IMR-90 (cell line): Measurements from ENCODE around the gene C3AR1. TPM values are rescaled to one million over a fixed set of nuclear protein-coding genes. Genes with fewer than 3 reads are reported as not detected.

Source experiments
- ATAC-seq: fragments of 200-7000 bp; cut with Tn5 transposase; 2 replicates; pipeline ENCODE4 v1.9.1; 2020; ENCODE audit warnings: low read depth, mild to moderate bottlenecking, moderate library complexity
- BruUV-seq: library from RNA; stranded (reverse); fragments of 400-500 nt; replicated peaks from 2 replicates; lab custom pipeline; 2021; lab: Mats Ljungman, UMichigan
- CTCF ChIA-PET: fragments of 300-600 bp; formaldehyde crosslinking; extraction: SDS; loops from one replicate; lab custom pipeline; 2021; ENCODE audit warnings: antibody characterized with exemption; lab: Yijun Ruan, JAX
- POLR2A ChIA-PET: fragments of 300-600 bp; sonication (Branson Sonifier 250); formaldehyde crosslinking; loops from one replicate; lab custom pipeline; 2022; ENCODE audit warnings: antibody characterized with exemption; ENCODE audit not compliant: unreplicated experiment; lab: Charles Lee
- DNase-seq: peaks from one replicate; pipeline ENCODE4 v3.0.0; 2013
- H2AFZ ChIP-seq: replicated peaks from 2 replicates; pipeline ENCODE3; 2013; ENCODE audit warnings: low read length, mild to moderate bottlenecking; ENCODE audit not compliant: poor library complexity
- H2AK5ac ChIP-seq: 2 replicates; pipeline ENCODE4 v1.6.1; 2013; ENCODE audit warnings: low read depth, low read length, inconsistent platforms
- H2AK9ac ChIP-seq: replicated peaks from 2 replicates; pipeline ENCODE3; 2013; ENCODE audit warnings: mild to moderate bottlenecking, low read depth, low read length, moderate library complexity; ENCODE audit not compliant: poor library complexity
- H2BK120ac ChIP-seq: 2 replicates; pipeline ENCODE4 v1.6.1; 2013; ENCODE audit warnings: low read depth, low read length, inconsistent platforms
- H2BK15ac ChIP-seq: 3 replicates; pipeline ENCODE4 v1.6.1; 2013; ENCODE audit warnings: low read depth, low read length, inconsistent platforms
- H2BK20ac ChIP-seq: 2 replicates; pipeline ENCODE4 v1.6.1; 2013; ENCODE audit warnings: low read depth, mild to moderate bottlenecking, inconsistent platforms, low read length, moderate library complexity
- H2BK5ac ChIP-seq: 2 replicates; pipeline ENCODE4 v1.6.1; 2013; ENCODE audit warnings: mild to moderate bottlenecking, low read depth, low read length, inconsistent platforms; ENCODE audit not compliant: poor library complexity, severe bottlenecking
- H3K14ac ChIP-seq: replicated peaks from 2 replicates; pipeline ENCODE4 v1.6.1; 2013; ENCODE audit warnings: low read depth, low read length, inconsistent platforms
- H3K18ac ChIP-seq: 2 replicates; pipeline ENCODE4 v1.6.1; 2013; ENCODE audit warnings: low read depth, low read length, control low read depth
- H3K23ac ChIP-seq: 2 replicates; pipeline ENCODE4 v1.6.1; 2013; ENCODE audit warnings: low read depth, low read length, inconsistent platforms
- H3K27ac ChIP-seq: 2 replicates; pipeline ENCODE4 v1.5.1; 2013; ENCODE audit warnings: mild to moderate bottlenecking, control low read depth, low read length; ENCODE audit not compliant: insufficient read depth
- H3K27me3 ChIP-seq: 2 replicates; pipeline ENCODE4 v1.6.1; 2013; ENCODE audit warnings: low read length; ENCODE audit not compliant: control insufficient read depth, insufficient read depth
- H3K36me3 ChIP-seq: 2 replicates; pipeline ENCODE4 v1.6.1; 2013; ENCODE audit warnings: low read length, mixed read lengths; ENCODE audit not compliant: control insufficient read depth, insufficient read depth
- H3K4ac ChIP-seq: 2 replicates; pipeline ENCODE4 v1.6.1; 2013; ENCODE audit warnings: low read depth, low read length, inconsistent platforms
- H3K4me1 ChIP-seq: 2 replicates; pipeline ENCODE4 v1.6.1; 2013; ENCODE audit warnings: low read length, mixed read lengths; ENCODE audit not compliant: control insufficient read depth, insufficient read depth
- H3K4me2 ChIP-seq: 2 replicates; pipeline ENCODE4 v1.6.1; 2013; ENCODE audit warnings: low read depth, mild to moderate bottlenecking, control low read depth, low read length, moderate library complexity
- H3K4me3 ChIP-seq: 2 replicates; pipeline ENCODE4 v1.5.1; 2013; ENCODE audit warnings: low read depth, mild to moderate bottlenecking, control low read depth, low read length, moderate library complexity; ENCODE audit not compliant: insufficient read depth
- H3K56ac ChIP-seq: 2 replicates; pipeline ENCODE4 v1.6.1; 2013; ENCODE audit warnings: low read length, inconsistent platforms; ENCODE audit not compliant: insufficient read depth; ENCODE audit errors: extremely low read depth
- H3K79me1 ChIP-seq, 2 experiments: 2 replicates each; pipeline ENCODE4 v1.6.1; 2013; ENCODE audit warnings: low read length in 2 of 2, inconsistent platforms in 1 of 2, low read depth in 1 of 2
- H3K9ac ChIP-seq: 2 replicates; pipeline ENCODE4 v1.6.1; 2013; ENCODE audit warnings: low read depth, low read length, control low read depth
- H3K9me1 ChIP-seq: 2 replicates; pipeline ENCODE4 v1.6.1; 2013; ENCODE audit warnings: low read length, inconsistent platforms; ENCODE audit not compliant: insufficient read depth
- H3K9me3 ChIP-seq: 2 replicates; pipeline ENCODE4 v1.6.1; 2013; ENCODE audit warnings: low read length; ENCODE audit not compliant: control insufficient read depth, insufficient read depth
- H4K20me1 ChIP-seq: 2 replicates; pipeline ENCODE4 v1.6.1; 2013; ENCODE audit warnings: low read length, inconsistent platforms; ENCODE audit not compliant: insufficient read depth
- H4K5ac ChIP-seq: 2 replicates; pipeline ENCODE4 v1.6.1; 2013; ENCODE audit warnings: mild to moderate bottlenecking, low read depth, low read length, control low read depth
- H4K8ac ChIP-seq, 2 experiments: 2 replicates each; pipeline ENCODE4 v1.6.1; 2013; ENCODE audit warnings: low read depth in 2 of 2, low read length in 2 of 2, control low read depth in 1 of 2, inconsistent platforms in 1 of 2
- H4K91ac ChIP-seq: 2 replicates; pipeline ENCODE4 v1.6.1; 2013; ENCODE audit warnings: low read depth, low read length, inconsistent platforms; ENCODE audit not compliant: insufficient read depth
- FOS ChIP-seq: fragments of 150-350 bp; IDR thresholded peaks from 2 replicates; pipeline ENCODE4 v1.6.1; 2016; ENCODE audit warnings: low read depth, low read length
- POLR2A ChIP-seq: IDR thresholded peaks from 2 replicates; pipeline ENCODE4 v1.6.1; 2012; ENCODE audit warnings: mild to moderate bottlenecking, low read depth, low read length
- RAD21 ChIP-seq: IDR thresholded peaks from 2 replicates; pipeline ENCODE4 v1.6.1; 2012; ENCODE audit warnings: low read length, improper control_type of control experiment
- RFX5 ChIP-seq: IDR thresholded peaks from 2 replicates; pipeline ENCODE4 v1.8.0; 2012; ENCODE audit warnings: low read depth, mild to moderate bottlenecking, low read length, moderate library complexity
- WGBS, 2 experiments: methylation state at CpG; one replicate each; pipeline versions ENCODE4 v1.1.5 to v1.1.7; 2013; ENCODE audit warnings: missing lambda C conversion rate in 2 of 2; ENCODE audit not compliant: insufficient read length in 1 of 2; ENCODE audit errors: extremely low coverage in 2 of 2; 5-methylcytosine and 5-hydroxymethylcytosine counted together
- dilution Hi-C: fragments of 300-500 bp; cut with HindIII; formaldehyde crosslinking; loops from one replicate; pipeline ENCODE4 v1.14.3; 2018; ENCODE audit warnings: low sequenced_read_pairs; ENCODE audit not compliant: unreplicated experiment
- in situ Hi-C: fragments of 300-500 bp; cut with MboI; formaldehyde crosslinking; loops from 3 replicates; pipeline ENCODE4 v1.14.3; 2019; ENCODE audit warnings: low sequenced_read_pairs, inconsistent platforms, mixed read lengths
- intact Hi-C: fragments of 100-400 bp; cut with micrococcal nuclease; formaldehyde crosslinking; loops from 2 replicates; pipeline ENCODE4 v1.10.0; 2022
- polyA plus RNA-seq, 3 experiments: library from polyadenylated mRNA; depleted of rRNA; stranded (reverse); fragments of >200 nt; gene quantifications; 2 replicates each; pipeline ENCODE4 v1.2.3, GENCODE V29; 2012; ENCODE audit warnings: low replicate concordance in 1 of 3
- total RNA-seq: library from RNA; depleted of rRNA; stranded (reverse); fragments of >200 nt; gene quantifications from 2 replicates; pipeline ENCODE4 v1.2.3, GENCODE V29; 2012

The C3AR1 gene
- total and polyA plus RNA-seq, 2 of the 4 experiments (the other 2 are of a cell fraction), result 0.31 to 0.36 TPM

- Histone ChIP-seq H3K4ac (no peak overlapping the region), H3K4me3 (no peak overlapping the region), H4K91ac (no peak overlapping the region), H2AK9ac (peak overlapping the region; percentile 33), H2BK15ac (no peak overlapping the region), H4K8ac (no peak overlapping the region), H3K9ac (no peak overlapping the region), H3K36me3 (peaks cover 4% of the 10 kb centered on the region), H3K27me3 (no peaks in the 10 kb centered on the region), H2BK5ac (no peak overlapping the region), H2BK120ac (no peak overlapping the region), H3K23ac (no peak overlapping the region), H3K4me2 (peak overlapping the region; percentile 87; the same call in 1 of the 2 replicates), H3K14ac (no peak overlapping the region), H3K27ac (no peak overlapping the region), H3K4me1 (peaks cover 24% of the 10 kb centered on the region), H2AFZ (no peak overlapping the region), H4K20me1 (peaks cover 56% of the 10 kb centered on the region), H3K79me1 (peaks cover 45 to 82% of the 10 kb centered on the region in 2 experiments), H3K9me1 (peaks cover 40% of the 10 kb centered on the region), H2AK5ac (no peak overlapping the region), H2BK20ac (no peak overlapping the region), H3K56ac (no peak overlapping the region), H3K18ac (no peak overlapping the region), H4K5ac (no peak overlapping the region), H3K9me3 (no peaks in the 10 kb centered on the region)
- intact Hi-C loops, result no loop called here
- ChIA-PET CTCF (no interaction called here), POLR2A (no interaction called here)
- no CpG with 5 or more reads among the region's 5 CpGs for WGBS, 2 experiments
- no peak for TF ChIP-seq FOS
- no peak for TF ChIP-seq POLR2A
- no peak for TF ChIP-seq RFX5
- no peak for TF ChIP-seq RAD21
- dilution Hi-C loops, result no loop called here
- in situ Hi-C loops, result loop anchor here (25.0 kb wide), 1 partner anchor 398 kb away; no protein-coding TSS in a partner anchor
- no peak for ATAC-seq
- no TSS peak for BruUV-seq
- peak; percentile 57 for DNase-seq
Measured at GRCh38 chr12:8035440-8036010, 30.6 kb downstream of the C3AR1 start.
